Activated B cell treated with CpG ODN at 0.5 μM for 24 hours (primary cell): ENCODE results near the gene GNG13. TPM values are rescaled to one million over a fixed set of nuclear protein-coding genes. Genes with fewer than 3 reads are reported as not detected.

Experiments
- ATAC-seq: fragments of 200-7000 bp; cut with Tn5 transposase; one replicate; pipeline ENCODE4 v1.10.0; 2021; ENCODE audit warnings: low read depth, mild to moderate bottlenecking, moderate library complexity
- CTCF ChIA-PET: fragments of 350-600 bp; sonication (Branson Sonifier 250); formaldehyde crosslinking; loops from one replicate; lab custom pipeline; 2021; ENCODE audit warnings: antibody characterized with exemption; lab: Charles Lee
- POLR2A ChIA-PET: fragments of 350-600 bp; sonication (Branson Sonifier 250); formaldehyde crosslinking; loops from one replicate; lab custom pipeline; 2021; ENCODE audit warnings: antibody characterized with exemption; lab: Charles Lee
- DNase-seq: peaks from one replicate; pipeline ENCODE4 v3.0.0; 2022
- H3K27ac Mint-ChIP-seq: one replicate; pipeline ENCODE4 v1.8.0; 2020; ENCODE audit warnings: mixed read lengths
- H3K27me3 Mint-ChIP-seq: one replicate; pipeline ENCODE4 v1.8.0; 2021; ENCODE audit warnings: mixed read lengths
- H3K36me3 Mint-ChIP-seq: one replicate; pipeline ENCODE4 v1.8.0; 2021; ENCODE audit warnings: low read depth, mixed read lengths
- H3K4me1 Mint-ChIP-seq: one replicate; pipeline ENCODE4 v1.8.0; 2021; ENCODE audit warnings: mixed read lengths
- H3K4me3 Mint-ChIP-seq: one replicate; pipeline ENCODE4 v1.8.0; 2020; ENCODE audit warnings: mild to moderate bottlenecking, mixed read lengths
- H3K9me3 Mint-ChIP-seq: one replicate; pipeline ENCODE4 v1.8.0; 2020; ENCODE audit warnings: mixed read lengths
- CTCF ChIP-seq: fragments of 200-600 bp; IDR thresholded peaks from one replicate; pipeline ENCODE4 v1.8.0; 2022; ENCODE audit warnings: antibody characterized with exemption, mild to moderate bottlenecking
- intact Hi-C: fragments of 100-400 bp; cut with micrococcal nuclease; formaldehyde crosslinking; loops from one replicate; pipeline ENCODE4 v1.15.1; 2024
- total RNA-seq: library from RNA; stranded (reverse); gene quantifications from 2 replicates; pipeline ENCODE4 v1.2.3, GENCODE V29; 2022

The GNG13 gene
- total RNA-seq, 1 donor from 2014 or later: not detected

GRCh38 chr16:817001-817906 is 16.7 kb upstream of the GNG13 start:
- CTCF ChIA-PET: no interaction called here
- POLR2A ChIA-PET: no interaction called here
- Mint-ChIP-seq H3K27me3 (peaks cover 23% of the 10 kb centered on the region), H3K36me3 (no peaks in the 10 kb centered on the region), H3K4me3 (no peak overlapping the region), H3K4me1 (peaks cover 16% of the 10 kb centered on the region), H3K27ac (no peak overlapping the region), H3K9me3 (no peaks in the 10 kb centered on the region)
- ATAC-seq (no peak), DNase-seq (no peak)
- TF ChIP-seq CTCF: no peak
- intact Hi-C loops: loop anchor here (5.0 kb wide), 1 partner anchor 60 kb away; no protein-coding TSS in a partner anchor

GRCh38 chr16:815861-816260 is 15.3 kb upstream of the GNG13 start:
- Mint-ChIP-seq H3K36me3 (no peaks in the 10 kb centered on the region), H3K27ac (no peak overlapping the region), H3K4me3 (no peak overlapping the region), H3K4me1 (peaks cover 15% of the 10 kb centered on the region), H3K27me3 (peaks cover 22% of the 10 kb centered on the region), H3K9me3 (no peaks in the 10 kb centered on the region)
- POLR2A ChIA-PET: no interaction called here
- intact Hi-C loops: loop anchor here (5.0 kb wide), 1 partner anchor 61 kb away; no protein-coding TSS in a partner anchor
- no peak for TF ChIP-seq CTCF
- no peak for DNase-seq
- ATAC-seq: no peak
- CTCF ChIA-PET: no interaction called here

GRCh38 chr16:814974-815373 is 14.4 kb upstream of the GNG13 start:
- intact Hi-C loops: loop anchor here (5.0 kb wide), 1 partner anchor 62 kb away; no protein-coding TSS in a partner anchor
- H3K27me3 Mint-ChIP-seq: peaks cover 20% of the 10 kb centered on the region
- no peak for DNase-seq
- no peak for ATAC-seq
- CTCF ChIA-PET: no interaction called here
- H3K4me3 Mint-ChIP-seq: no peak overlapping the region
- H3K9me3 Mint-ChIP-seq: no peaks in the 10 kb centered on the region
- no peak for TF ChIP-seq CTCF
- peaks cover 8% of the 10 kb centered on the region for H3K4me1 Mint-ChIP-seq
- no peak overlapping the region for H3K27ac Mint-ChIP-seq
- POLR2A ChIA-PET: no interaction called here
- H3K36me3 Mint-ChIP-seq: no peaks in the 10 kb centered on the region

- Mint-ChIP-seq H3K36me3 (no peaks in the 10 kb centered on the region), H3K27me3 (peaks cover 24% of the 10 kb centered on the region), H3K4me1 (peaks cover 2% of the 10 kb centered on the region), H3K4me3 (no peak overlapping the region), H3K9me3 (no peaks in the 10 kb centered on the region), H3K27ac (no peak overlapping the region)
- ChIA-PET CTCF (no interaction called here), POLR2A (no interaction called here)
- ATAC-seq (no peak), DNase-seq (no peak)
- intact Hi-C loops: loop anchor here (1.0 to 2.0 kb wide), 2 partner anchors 288 to 381 kb away; no protein-coding TSS in a partner anchor
- no peak for TF ChIP-seq CTCF
These were observed 13.4 kb upstream of the GNG13 start for GRCh38 chr16:813916-814412.
